Vagina (tissue), 2 donors: ENCODE results near the gene PADI6. TPM values are rescaled to one million over a fixed set of nuclear protein-coding genes. Genes with fewer than 3 reads are reported as not detected.

ENCODE experiments used
- DNase-seq, 2 donors: peaks; one replicate each; pipeline ENCODE4 v3.0.0-alpha.2; 2017; ENCODE audit errors: extremely low spot score in 2 of 2
- H3K27ac ChIP-seq: fragments of 200-600 bp; sonication (generic); one replicate; pipeline ENCODE4 v1.5.1; 2019
- H3K27me3 ChIP-seq: fragments of 200-600 bp; sonication (generic); one replicate; pipeline ENCODE4 v1.5.1; 2019
- H3K36me3 ChIP-seq, 2 donors: fragments of 200-600 bp; sonication (generic); one replicate each; pipeline ENCODE4 v1.5.1; 2017 to 2019
- H3K4me1 ChIP-seq: fragments of 200-600 bp; sonication (generic); one replicate; pipeline ENCODE4 v1.5.1; 2019
- H3K4me3 ChIP-seq, 2 donors: fragments of 200-600 bp; sonication (generic); 1 replicate in 1 of 2; 2 replicates in 1 of 2; pipeline ENCODE4 v1.5.1; 2016 to 2019
- H3K9me3 ChIP-seq: fragments of 200-600 bp; sonication (generic); one replicate; pipeline ENCODE4 v1.5.1; 2019
- CTCF ChIP-seq, 3 experiments: fragments of 450-650 bp in 2 of 3; fragments of 200-600 bp in 1 of 3; sonication (generic) in 1 of 3; IDR thresholded peaks; one replicate each; pipeline ENCODE4 v1.5.1; 2017 to 2019; ENCODE audit warnings: antibody characterized with exemption in 3 of 3, mild to moderate bottlenecking in 2 of 3, moderate library complexity in 2 of 3
- POLR2A ChIP-seq, 2 donors: fragments of 450-650 bp; IDR thresholded peaks; one replicate each; pipeline ENCODE4 v1.6.1; 2017; ENCODE audit warnings: antibody characterized with exemption in 2 of 2, mild to moderate bottlenecking in 2 of 2, moderate library complexity in 2 of 2
- POLR2AphosphoS5 ChIP-seq, 2 donors: sonication (generic); formaldehyde crosslinking; IDR thresholded peaks; one replicate each; pipeline ENCODE4 v1.9.0; 2017; ENCODE audit warnings: antibody characterized with exemption in 2 of 2, mild to moderate bottlenecking in 2 of 2, low read depth in 1 of 2; ENCODE audit not compliant: insufficient read depth in 1 of 2
- intact Hi-C: fragments of 100-400 bp; cut with DNase I; formaldehyde crosslinking; loops from one replicate; pipeline ENCODE4 v1.15.1; 2023
- total RNA-seq: library from RNA; depleted of rRNA; stranded (reverse); fragments of >200 nt; gene quantifications from one replicate; pipeline ENCODE4 v1.2.3, GENCODE V29; 2016

Gene PADI6
- total RNA-seq, 1 donor from 2014 or later = not detected

- Histone ChIP-seq H3K9me3 (no peaks in the 10 kb centered on the region), H3K27me3 (no peaks in the 10 kb centered on the region), H3K36me3 (no peaks in the 10 kb centered on the region), H3K4me1 (no peaks in the 10 kb centered on the region), H3K4me3 (no peak overlapping the region), H3K27ac (no peak overlapping the region)
- TF ChIP-seq CTCF (IDR thresholded peaks at IDR 0.05) (no peak), POLR2A (IDR thresholded peaks at IDR 0.05) (no peak), POLR2AphosphoS5 (IDR thresholded peaks at IDR 0.05; ENCODE audit: insufficient read depth in 1 of 2, low read depth in 1 of 2) (no peak)
- DNase-seq = no peak
- intact Hi-C loops = no loop called here
These were observed 23.3 kb upstream of the PADI6 start for GRCh38 chr1:17348593-17349234.

DNA sequence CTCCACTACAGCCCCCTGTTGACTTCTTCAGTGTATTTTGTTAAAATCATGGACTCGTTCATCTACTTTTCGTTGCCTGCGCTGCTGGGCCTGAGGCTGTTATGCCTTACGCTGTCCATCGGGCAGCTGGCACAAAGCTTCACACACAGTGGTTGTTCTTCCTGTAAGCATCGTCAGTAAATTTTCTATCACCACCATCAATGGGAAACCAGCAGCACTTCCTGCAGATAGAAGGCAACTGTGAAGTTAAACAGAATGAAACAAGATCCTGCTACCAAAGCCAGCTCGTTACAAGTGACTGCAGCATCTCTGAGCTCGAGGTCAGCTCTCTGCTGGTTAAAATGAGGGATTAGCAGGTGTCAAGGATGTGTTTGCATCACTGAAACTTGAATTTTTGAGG, 21.9 kb upstream of the PADI6 start:
- intact Hi-C loops = no loop called here
- no peaks in the 10 kb centered on the region for H3K9me3 ChIP-seq
- TF ChIP-seq POLR2A (IDR thresholded peaks at IDR 0.05) = no peak
- no peak for TF ChIP-seq POLR2AphosphoS5 (IDR thresholded peaks at IDR 0.05; ENCODE audit: insufficient read depth in 1 of 2, low read depth in 1 of 2)
- no peak for TF ChIP-seq CTCF (IDR thresholded peaks at IDR 0.05)
- no peak overlapping the region for H3K27ac ChIP-seq
- H3K36me3 ChIP-seq = no peaks in the 10 kb centered on the region
- no peaks in the 10 kb centered on the region for H3K27me3 ChIP-seq
- no peaks in the 10 kb centered on the region for H3K4me1 ChIP-seq
- no peak overlapping the region for H3K4me3 ChIP-seq
- no peak for DNase-seq

DNA sequence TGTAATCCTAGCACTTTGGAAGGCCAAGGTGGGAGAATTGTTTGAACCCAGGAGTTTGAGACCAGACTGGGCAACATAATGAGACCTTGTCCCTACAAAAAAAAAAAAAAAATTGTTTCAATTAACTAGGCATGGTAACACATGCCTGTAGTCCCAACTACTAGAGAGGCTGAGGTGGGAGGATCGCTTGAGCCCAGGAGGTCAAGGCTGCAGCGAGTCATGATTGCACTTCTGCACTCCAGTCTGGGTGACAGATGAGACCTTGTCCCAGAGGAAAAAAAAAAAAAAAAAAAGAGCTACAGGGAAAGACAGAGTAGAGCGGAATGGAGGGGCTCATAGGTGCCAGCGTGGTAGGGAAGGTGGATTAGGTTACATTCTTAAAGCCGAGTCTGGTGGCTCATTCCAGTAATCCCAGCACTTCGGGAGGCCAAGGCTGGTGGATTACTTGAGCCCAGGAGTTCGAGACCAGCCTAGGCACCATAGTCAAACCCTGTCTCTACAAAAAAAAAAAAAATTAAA, 21.0 kb upstream of the PADI6 start:
- Histone ChIP-seq H3K27ac (no peak overlapping the region), H3K27me3 (no peaks in the 10 kb centered on the region), H3K4me1 (no peaks in the 10 kb centered on the region), H3K9me3 (no peaks in the 10 kb centered on the region), H3K36me3 (no peaks in the 10 kb centered on the region), H3K4me3 (no peak overlapping the region)
- no peak for DNase-seq
- no peak for TF ChIP-seq CTCF (IDR thresholded peaks at IDR 0.05)
- no peak for TF ChIP-seq POLR2AphosphoS5 (IDR thresholded peaks at IDR 0.05; ENCODE audit: insufficient read depth in 1 of 2, low read depth in 1 of 2)
- intact Hi-C loops = no loop called here

DNA sequence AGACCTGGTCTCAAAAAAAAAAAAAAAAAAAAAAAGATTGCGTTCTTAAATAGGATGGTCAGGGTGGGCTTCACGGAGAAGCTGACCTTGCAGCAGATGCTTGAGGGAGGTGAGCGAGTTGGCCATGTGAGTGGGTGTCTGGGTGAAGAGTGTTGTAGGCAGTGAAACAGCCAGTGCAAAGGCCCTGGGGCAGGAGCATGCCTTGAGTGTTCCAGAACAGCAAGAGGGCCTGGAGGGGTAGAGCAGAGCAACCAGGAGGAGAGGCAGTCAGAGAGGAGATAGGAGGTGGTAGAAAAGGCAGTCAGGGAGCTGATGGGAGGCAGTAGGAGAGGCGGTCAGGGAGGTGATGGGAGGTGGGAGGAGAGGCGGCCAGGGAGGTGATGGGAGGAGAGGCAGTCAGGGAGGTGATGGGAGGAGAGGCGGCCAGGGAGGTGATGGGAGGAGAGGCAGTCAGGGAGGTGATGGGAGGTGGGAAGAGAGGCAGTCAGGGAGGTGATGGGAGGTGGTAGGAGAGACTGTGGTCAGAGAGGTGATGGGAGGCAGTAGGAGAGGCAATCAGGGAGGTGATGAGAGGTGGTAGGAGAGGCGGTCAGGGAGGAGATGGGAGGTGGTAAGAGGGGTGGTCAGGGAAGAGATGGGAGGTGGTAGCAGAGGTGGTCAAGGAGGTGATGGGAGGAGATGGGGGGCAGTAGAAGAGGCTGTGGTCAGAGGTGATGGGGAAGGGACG, 20.2 kb upstream of the PADI6 start:
- H3K4me3 ChIP-seq = no peak overlapping the region
- no peaks in the 10 kb centered on the region for H3K27me3 ChIP-seq
- H3K9me3 ChIP-seq = no peaks in the 10 kb centered on the region
- no peaks in the 10 kb centered on the region for H3K4me1 ChIP-seq
- intact Hi-C loops = no loop called here
- H3K27ac ChIP-seq = no peak overlapping the region
- no peaks in the 10 kb centered on the region for H3K36me3 ChIP-seq
- DNase-seq = no peak
- TF ChIP-seq POLR2A (IDR thresholded peaks at IDR 0.05) (no peak), POLR2AphosphoS5 (IDR thresholded peaks at IDR 0.05; ENCODE audit: insufficient read depth in 1 of 2, low read depth in 1 of 2) (no peak), CTCF (IDR thresholded peaks at IDR 0.05) (no peak)

DNA sequence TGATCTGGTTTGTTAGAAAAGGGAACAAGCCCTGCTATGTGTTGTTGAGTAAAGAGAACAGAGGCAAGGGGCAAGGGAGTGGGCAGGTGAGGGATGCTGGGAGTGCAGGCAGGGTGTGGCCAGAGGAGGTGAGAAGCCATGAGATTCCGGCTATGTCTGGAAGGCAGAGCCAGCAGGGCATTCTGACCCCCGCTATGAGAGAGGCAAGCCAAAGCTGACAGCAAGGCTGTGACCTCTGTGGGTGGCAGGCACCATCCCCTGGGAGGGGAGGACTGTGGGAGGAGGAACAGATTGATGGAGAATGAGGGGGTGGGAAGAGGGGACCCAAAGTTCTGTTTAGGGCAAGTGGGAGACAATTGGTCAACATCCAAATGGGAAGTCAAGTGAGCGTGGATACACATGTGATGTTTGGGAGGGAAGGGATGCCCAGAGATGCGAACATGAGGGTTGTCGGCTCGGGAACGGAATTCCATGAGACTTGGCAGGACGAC, 19.5 kb upstream of the PADI6 start:
- H3K4me1 ChIP-seq = no peaks in the 10 kb centered on the region
- intact Hi-C loops = no loop called here
- H3K36me3 ChIP-seq = no peaks in the 10 kb centered on the region
- no peaks in the 10 kb centered on the region for H3K27me3 ChIP-seq
- no peaks in the 10 kb centered on the region for H3K9me3 ChIP-seq
- TF ChIP-seq POLR2AphosphoS5 (IDR thresholded peaks at IDR 0.05; ENCODE audit: insufficient read depth in 1 of 2, low read depth in 1 of 2) (no peak), CTCF (IDR thresholded peaks at IDR 0.05) (no peak), POLR2A (IDR thresholded peaks at IDR 0.05) (no peak)
- no peak overlapping the region for H3K27ac ChIP-seq
- H3K4me3 ChIP-seq = no peak overlapping the region
- no peak for DNase-seq
